ENCODE results near the gene NIPAL3.
"Not testable (repeated sequence)": the region's sequence is repeated elsewhere in the genome, so short reads cannot be mapped to it uniquely, and the experiment has no call there.

The NIPAL3 gene

DNA sequence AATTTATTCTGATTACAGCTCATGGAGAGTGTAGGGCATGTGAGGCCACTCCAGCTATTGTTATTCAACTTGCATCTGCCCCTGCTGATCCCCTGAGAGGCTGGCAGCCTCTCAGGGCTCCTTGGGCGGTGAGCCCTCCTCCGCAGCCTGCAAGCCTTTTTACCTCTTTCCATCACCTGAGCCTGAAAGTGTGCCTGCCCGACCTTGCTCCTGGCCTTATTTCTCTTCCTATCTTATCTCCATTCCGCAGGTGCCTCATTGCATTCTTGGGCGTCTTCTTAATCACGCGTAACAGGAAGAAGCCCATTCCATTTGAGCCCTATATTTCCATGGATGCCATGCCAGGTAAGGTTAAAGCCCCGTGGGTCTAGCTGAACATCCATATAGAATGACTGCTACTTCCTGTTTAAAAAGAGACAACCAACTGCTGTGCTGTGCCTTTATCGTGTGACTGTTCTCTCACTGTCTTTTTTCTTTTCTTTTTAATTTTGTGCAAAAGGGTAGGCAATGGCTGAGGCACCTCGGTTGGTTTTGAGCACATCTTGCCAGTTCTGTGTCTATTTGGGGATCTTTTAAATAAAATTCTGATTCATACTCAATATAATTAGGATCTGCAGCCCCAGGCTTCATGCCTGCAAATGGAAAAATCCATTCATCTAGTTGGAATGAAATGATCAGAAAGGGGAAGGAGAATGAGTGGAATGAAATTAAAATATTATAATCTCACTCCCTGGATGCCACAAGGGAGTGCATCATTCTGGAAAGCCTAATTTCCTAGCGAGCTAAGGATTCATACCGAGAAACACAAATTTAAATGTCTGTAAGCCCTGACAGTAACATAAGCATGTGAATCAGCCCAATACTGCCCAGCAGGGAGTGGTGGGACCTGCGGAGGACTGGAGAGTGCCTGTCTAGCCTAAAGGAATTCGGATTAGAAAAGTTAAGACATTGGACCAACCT is 48.5 kb downstream of the NIPAL3 start:
- DNase-seq, result no peak

DNA sequence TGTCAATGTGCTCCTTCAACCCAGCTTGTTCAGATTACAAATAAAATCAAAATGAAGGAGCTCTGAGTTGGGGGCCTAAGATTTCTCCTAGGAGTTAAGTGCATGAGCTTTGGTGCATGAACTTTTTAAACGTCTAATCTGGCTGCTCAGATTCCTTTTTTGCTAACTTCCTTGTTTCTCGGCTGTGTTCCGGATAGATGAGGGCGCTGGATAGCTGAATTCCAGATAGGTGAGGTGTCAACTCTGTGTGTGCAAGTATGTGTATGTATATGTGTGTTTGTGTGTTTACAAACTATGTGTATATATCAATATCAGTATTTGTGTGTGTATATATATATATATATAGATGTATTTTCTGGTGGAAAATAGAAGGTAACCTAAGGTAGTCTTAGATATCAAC is 49.5 kb downstream of the NIPAL3 start:
- no peak for DNase-seq

DNA sequence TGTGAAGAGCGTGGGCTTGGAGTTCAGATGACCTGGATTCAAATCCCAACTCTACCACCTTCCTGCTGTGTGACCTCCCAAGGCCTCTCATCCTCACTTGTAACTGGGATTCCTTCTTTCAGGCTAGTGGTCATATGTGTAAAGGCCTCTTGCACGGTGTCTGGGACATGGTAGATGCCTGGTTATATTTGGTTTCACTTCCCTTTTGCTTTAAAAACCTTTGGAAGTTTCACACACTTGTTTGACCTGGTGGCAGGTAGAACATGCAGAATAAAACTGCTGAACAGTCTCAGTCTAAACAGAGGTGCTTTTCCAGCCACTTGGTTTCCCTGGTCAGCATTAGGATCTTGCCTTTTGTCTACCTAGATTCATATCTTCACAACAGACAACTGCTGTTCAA is 50.0 kb downstream of the NIPAL3 start:
- no peak for DNase-seq

DNA sequence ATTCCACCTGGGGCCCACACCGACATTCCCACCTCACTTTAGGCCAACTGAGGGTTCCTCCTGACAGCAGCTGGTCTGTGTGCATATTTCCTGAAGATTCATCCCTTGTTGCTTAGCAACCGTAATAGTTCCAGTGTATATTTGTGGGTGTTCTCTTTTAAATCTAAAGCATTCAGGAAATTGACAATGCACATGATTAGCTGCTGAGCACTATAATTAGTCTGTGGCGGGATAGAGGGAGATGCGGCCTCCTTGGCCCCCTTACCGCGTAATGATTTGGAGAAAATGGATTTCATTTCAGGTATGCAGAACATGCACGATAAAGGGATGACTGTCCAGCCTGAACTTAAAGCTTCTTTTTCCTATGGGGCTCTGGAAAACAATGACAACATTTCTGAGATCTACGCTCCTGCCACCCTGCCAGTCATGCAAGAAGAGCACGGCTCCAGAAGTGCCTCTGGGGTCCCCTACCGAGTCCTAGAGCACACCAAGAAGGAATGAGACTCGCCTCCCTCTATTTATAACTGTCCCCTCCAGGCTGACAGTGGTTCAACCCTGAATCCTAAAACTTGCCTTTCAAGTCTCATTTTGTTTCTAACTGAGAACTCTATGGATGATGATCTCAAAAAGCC is 53.2 kb downstream of the NIPAL3 start:
- no peak for DNase-seq

DNA sequence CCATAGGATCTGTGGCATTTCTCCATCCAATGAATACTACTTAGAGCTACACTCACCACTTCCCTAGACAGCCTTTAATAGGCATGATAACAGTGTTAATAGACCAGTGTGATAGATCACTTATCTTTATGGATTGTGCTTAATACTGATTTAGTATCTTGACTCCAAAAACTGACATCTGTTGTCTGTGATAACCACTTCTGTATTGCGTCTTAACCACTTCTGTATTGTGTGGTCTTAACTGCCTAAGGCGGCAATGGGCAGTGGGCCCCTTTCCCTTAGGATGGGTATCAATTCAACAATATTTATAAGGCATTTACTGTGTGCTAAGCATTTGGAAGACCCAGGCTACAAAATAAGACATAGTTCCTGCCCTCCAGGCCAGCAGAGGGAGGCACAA is 55.0 kb downstream of the NIPAL3 start:
- no peak for DNase-seq

DNA sequence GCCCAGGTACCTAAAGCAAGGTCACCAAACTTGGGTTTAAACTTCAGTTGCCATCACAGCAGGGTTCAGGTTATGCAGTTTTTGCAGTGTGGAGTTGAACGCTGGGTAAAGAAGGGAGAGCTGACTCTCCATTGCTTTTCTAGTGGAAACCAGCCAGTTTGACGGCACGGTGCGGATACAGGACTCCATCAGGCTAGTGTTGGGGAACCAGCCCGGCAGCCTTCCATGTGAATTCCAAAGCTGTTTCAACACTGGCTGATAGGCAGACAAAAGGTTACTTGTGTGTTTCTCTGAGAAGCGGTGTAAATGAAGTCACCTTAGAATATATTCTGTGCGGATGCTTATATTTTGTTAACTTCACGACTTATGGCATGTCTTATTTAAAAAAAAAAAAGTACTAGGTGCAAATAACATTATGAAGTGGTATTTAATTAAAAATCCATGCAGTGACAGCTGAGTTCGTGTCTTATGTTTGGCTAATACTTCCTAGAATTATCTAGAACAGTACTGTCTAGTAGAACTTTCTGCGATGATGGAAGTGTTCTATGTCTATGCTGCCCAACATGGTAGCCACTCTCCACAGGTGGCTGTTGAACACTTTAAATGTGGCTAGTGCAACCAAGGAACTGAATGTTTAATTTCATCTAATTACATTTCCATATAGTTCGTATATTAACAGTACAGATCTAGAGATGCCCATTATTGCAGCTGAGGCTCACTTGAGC is 57.1 kb downstream of the NIPAL3 start:
- DNase-seq, result no peak

DNA sequence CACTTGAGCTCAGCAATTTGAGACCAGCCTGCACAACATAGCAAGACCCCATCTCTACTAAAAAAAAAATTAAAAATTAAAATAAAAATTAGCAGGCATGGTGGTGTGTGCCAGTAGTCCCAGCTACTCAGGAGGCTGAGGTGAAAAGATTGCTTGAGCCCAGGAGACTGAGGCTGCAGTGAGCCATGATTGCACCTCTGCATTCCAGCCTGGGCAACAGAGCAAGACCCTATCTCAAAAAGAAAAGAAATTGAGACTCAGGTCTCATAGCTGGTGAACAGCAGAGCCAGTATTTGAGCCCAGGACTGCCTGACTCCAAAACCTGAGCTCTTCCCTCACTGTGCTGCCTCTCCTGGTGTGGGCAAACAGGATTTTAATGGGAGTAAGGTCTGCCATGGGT is 58.6 kb downstream of the NIPAL3 start:
- no peak for DNase-seq

DNA sequence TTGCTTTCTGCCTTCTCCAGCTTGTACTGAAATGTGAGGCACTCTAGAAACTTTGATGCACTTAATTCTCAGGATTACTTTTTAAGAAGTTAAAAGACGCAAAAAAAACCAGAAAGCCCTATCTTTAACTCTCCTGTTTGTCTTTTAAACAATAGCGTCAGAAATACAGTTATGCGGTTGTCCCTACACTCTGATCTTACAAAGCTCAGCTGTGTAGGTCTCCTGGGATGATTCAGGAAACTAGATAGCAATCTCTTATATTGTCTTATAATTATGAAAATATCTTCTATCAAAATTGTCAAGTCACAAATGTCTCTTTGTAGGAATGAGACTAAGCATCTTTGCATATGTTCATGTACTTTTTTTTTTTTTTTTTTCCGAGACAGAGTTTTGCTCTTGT is 60.1 kb downstream of the NIPAL3 start:
- no peak for DNase-seq

DNA sequence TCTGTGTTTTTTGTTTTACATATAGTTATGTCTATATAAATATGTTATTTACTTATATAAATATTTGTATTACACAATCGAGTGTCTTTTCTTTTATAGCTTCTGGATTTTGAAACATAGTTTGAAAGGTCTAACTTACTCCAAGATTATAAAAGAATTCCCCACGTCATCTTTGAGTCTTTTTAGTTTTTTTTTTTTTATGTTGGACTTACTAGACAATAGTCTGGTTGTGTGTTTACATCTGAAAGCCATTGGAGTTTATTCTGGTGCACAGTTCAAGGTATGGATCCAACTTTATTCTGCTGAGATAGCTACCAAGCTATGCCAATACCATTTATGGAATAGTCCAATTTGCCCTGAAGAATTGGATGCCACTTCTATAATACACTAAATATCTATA is 61.0 kb downstream of the NIPAL3 start:
- DNase-seq, result no peak

DNA sequence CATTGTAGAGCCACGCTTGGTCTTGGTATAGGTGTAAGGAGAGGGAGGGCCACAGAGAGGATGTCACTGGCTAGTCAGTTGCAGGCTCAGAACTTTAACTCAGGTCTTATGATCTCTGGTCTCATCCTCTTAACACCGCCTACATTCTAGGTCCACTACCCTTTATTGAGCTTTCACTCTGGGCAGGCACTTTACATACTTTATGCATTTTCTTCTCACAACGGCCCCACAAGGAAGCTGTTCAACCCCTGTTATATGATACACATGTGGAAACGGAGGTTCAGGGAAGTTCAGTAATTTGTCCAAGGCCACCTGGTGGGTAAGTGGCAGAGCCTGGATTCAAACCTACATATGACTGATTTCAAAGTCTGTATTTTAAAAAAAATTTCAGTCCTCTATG is 61.7 kb downstream of the NIPAL3 start:
- no peak for DNase-seq

DNA sequence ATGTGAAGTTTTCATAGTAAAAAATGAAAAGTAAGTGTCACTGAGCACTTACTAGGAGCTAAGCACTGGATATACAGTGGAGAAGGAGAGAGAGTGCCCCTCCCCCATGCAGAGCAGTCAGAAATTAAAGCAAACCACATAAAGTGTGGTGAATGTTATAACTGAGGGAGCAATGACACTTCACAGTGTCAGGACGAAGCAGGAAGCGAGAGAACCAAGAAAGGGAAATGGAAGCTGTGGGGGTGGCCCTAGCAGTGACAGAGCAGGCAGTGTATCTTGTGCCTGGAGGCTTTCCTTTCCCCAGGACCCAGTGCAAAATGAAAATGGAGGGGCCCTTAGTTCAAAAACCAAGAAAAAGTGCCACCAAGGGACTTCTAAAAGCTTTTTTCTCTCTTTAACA is 65.5 kb downstream of the NIPAL3 start:
- DNase-seq, result peak; percentile 64 to 72

DNA sequence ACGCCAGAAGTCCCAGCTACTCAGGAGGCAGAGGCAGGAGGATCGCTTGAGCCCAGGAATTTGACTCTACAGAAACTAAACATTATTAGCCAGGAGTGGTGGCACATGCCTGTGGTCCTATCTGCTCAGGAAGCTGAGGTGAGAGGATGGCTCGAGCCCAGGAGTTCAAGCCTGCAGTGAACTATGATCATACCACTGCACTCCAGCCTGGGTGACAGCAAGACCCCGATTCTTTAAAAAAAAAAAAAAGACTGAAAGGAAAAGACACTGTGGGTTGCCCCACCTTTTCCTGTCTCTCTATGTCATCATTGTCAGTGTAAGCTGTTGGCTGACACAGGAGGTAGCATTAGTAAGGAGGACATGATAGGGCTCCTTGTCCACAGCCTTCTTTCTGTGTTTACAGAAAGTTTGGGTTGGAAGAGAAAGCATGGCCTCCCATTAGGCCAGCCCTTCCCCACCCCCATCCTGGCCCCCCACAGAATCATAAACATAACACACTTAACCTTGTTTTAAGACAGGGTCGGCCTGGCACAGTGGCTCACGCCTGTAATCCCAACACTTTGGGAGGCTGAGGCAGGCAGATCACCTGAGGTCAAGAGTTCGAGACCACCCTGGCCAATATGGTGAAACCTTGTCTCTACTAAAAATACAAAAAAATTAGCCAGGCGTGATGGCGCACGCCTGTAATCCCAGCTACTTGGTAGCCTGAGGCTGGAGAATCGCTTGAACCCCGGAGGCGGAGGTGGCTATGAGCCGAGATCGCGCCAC is 66.4 kb downstream of the NIPAL3 start:
- DNase-seq, result no peak

DNA sequence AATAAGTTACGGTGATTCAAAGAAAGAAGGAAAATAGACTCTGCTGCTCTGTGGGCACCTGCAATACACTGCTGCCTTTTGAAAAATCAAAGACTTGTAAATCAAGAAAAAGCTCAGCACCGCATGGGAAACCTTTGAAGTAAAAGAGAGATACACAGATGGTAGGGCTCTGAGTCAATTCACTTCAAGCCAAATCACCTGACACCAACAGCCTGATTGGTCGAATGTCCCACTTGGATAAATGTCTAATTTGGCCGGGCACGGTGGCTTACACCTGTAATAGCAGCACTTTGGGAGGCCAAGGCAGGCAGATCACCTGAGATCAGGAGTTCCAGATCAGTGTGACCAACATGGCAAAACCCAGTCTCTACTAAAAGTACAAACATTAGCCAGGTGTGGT is 67.8 kb downstream of the NIPAL3 start:
- DNase-seq, result peak in 1 of 2 experiments; percentile 49

DNA sequence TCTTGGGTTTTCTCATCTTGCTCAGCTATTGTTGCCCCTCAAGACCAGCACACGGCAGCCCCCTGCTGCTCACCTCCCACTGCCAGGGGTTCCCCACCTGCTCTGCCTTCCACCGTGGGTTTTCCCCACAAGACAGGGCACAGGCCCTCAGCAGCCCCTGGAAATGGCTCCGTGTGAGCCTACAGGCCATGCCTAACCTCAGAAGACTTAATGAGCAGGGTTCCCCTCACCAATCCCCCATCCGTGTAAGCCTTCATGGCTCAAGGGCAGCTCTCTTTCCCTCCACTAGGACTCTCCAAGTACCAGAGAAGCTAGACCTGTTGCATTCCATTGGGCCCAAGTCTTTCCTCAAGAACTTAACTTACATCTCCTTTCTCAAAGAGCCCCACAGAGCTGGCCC is 68.6 kb downstream of the NIPAL3 start:
- DNase-seq, result no peak

DNA sequence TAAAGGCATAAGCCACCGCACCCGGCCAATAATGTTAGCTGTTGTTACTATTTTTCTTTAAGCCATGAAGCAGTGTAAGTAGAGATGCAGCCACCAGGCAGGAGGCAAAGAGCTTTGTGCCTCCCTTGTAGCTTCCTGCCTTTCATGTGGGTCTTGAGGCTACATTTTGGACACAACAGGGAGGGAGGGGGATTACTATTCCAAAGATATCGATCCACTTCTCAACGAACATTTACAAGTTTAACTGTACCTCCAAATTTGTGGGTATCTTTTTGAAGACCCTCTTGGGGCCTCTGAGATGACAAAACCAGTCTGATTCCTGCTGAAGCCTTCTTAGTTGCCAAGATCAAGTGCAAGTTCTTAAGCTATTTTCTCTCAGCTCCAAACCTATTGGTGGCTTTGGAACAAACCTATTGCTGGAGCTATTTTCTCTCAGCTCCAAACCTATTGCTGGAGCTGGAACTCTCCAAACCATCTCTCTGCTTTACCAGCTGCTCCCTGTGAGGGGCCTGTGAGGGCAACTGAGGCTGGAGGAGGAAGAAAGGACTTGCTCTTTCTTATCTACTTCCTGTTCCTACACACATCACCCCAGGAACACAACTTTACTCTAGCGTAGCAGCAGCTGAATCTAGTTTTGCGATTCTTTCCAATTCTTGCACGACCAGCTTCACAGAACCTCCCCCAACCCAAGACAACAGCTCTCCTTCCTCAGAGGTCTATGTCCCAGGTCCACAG is 70.9 kb downstream of the NIPAL3 start:
- DNase-seq, result no peak

DNA sequence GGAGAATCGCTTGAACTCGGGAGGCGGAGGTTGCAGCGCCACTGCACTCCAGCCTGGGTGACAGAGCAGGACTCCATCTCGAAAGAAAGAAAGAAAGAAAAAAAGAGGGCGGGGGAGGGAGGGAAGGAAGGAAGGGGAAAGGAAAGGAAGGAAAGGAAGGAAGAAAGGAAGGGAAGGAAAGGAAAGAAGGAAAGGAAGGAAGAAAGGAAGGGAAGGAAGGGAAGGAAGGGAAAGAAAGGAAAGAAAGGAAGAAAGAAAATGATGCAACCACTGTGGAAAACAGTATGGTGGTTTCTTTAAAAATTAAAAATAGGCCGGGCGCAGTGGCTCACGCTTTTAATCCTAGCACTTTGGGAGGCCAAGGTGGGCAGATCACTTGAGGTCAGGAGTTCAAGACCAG is 71.9 kb downstream of the NIPAL3 start:
- DNase-seq, result no peak

DNA sequence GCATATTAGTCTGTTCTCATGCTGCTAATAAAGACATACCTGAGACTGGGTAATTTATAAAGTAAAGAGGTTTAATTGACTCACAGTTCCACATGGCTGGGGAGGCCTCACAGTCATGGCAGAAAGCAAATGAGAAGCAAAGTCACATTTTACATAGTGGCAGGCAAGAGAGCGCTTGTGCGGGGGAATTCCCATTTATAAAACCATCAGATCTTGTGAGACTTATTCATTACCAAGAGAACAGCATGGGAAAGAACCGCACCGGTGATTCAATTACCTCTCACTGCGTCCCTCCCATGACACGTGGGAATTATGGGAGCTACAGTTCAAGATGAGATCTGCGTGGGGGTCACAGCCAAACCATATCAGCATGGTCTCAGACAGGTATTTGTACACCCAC is 72.6 kb downstream of the NIPAL3 start:
- DNase-seq, result peak; percentile 65 to 77

DNA sequence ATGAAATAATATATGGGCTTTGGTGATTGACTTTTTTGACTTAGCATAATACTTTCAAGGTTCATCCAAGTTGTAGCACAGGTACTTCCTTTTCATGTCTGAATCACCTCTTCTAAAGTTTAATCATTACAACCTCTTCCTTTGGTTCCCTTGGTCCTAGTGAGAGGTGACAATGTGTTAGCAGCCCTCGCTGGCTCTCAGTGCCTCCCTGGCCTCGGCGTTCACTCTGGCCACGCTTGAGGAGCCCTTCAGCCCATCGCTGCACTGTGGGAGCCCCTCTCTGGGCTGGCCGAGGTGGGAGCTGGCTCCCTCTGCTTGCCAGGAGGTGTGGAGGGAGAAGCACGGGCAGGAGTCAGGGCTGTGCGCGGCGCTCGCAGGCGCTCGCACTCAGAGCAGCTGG is 74.1 kb downstream of the NIPAL3 start:
- DNase-seq, result no peak

DNA sequence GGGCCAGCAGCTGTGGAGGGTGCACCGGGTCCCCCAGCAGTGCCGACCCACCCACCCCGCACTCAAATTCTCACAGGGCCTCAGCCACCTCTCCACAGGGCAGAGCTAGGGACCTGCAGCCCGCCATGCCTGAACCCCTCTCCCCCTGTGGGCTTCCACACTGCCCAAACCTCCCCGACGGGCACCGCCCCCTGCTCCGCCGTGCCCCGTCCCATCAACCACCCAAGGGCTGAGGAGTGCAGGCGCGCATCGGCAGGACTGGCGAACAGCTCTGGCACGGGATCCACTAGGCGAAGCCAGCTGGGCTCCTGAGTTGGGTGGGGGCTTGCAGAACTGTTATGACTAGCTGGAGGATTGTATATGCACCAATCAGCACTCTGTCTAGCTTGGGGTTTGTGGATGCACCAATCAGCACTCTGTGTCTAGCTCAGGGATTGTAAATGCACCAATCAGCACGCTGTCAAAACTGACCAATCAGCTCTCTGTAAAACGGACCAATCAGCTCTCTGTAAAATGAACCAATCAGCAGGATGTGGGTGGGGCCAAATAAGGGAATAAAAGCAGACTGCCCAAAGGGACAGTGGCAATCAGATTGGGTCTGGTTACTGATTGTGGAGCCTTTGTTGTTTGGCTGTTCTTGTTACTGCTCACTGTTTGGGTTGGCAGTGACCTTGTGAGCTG is 74.6 kb downstream of the NIPAL3 start:
- no peak for DNase-seq

DNA sequence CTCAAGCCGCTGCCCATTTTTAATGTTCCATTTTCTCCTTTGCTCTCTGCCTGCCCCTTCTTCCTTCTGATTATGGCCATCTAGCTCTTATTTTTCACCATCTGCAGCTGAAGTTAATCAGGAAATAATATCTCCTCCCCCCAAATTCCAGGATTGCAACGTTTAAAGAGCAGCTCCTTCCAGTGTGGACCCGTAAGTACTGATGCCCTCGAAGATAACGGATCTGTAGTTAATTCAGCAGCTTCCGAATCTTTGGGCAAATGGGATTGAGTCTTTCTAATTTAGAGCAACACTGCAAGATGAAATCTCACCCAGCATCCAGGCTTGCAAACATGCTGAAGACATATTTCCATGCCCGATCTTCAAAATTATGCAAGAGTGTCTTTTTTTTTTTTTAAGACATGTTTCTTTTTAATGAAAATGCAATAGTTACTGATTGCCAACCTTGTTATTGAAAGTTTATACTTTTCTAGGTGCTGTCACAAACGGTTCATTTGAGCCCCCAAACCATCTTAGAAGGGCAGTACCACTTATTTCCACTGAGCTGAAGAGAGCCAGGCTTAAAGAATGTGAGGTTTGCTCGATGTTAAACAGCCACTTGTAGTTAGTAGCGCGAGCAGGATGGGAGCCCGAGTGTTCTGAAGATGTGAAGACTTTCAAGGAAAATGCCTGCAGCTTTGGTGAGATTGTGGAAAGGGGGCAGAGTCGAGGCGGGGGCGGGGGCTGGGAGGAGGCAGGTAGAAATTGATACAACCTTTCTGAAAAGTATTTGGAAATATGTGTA is 76.2 kb downstream of the NIPAL3 start:
- no peak for DNase-seq

DNA sequence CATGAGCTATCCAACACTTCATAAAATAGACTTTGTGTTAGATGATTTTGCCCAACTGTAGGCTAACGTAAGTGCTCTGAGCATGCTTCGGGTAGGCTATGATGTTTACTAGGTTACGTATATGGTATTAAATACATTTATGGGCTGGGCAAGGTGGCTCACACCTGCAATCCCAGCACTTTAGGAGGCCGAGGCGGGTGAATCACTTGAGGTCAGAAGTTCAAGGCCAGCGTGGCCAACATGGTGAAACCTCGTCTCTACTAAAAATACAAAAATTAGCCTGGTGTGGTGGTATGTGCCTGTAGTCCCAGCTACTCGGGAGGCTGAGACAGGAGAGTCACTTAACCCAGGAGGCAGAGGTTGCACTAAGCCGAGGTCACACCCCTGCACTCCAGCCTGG is 77.3 kb downstream of the NIPAL3 start:
- DNase-seq, result not testable (repeated sequence)

All from activated CD4-positive, alpha-beta T cell treated with anti-CD3 and anti-CD28 coated beads, Interleukin-2, amount 50 U/mL, for 48 hours (primary cell).